ENCODE measurements around the gene PPP1R3G. TPM values are rescaled to one million over a fixed set of nuclear protein-coding genes. Genes with fewer than 3 reads are reported as not detected.

PPP1R3G gene
- total and polyA plus RNA-seq, 2 of the 13 experiments (the other 11 are each of a cell fraction or from before 2014, with no cell fraction given) = 1.2 to 1.3 TPM

- no peak for TF ChIP-seq HOXD1 (CRISPR knock-in tag; IDR thresholded peaks at IDR 0.05)
- no peak for TF ChIP-seq SIN3A (IDR thresholded peaks at IDR 0.05; ENCODE audit: borderline replicate concordance, low read depth, low read length)
- TF ChIP-seq ZNF576 (CRISPR knock-in tag; IDR thresholded peaks at IDR 0.05) = no peak
- TF ChIP-seq TAF1 (CRISPR knock-in tag; IDR thresholded peaks at IDR 0.05) = no peak
- TF ChIP-seq FOXO1 (CRISPR knock-in tag; IDR thresholded peaks at IDR 0.05) = no peak
- TF ChIP-seq ZMAT5 (CRISPR knock-in tag; IDR thresholded peaks at IDR 0.05; ENCODE audit: borderline replicate concordance, low read depth) = no peak
- no peak for TF ChIP-seq CHD4 (IDR thresholded peaks at IDR 0.05; ENCODE audit: borderline replicate concordance, low read length)
- no peak for TF ChIP-seq HMGA1 (CRISPR knock-in tag; conservative IDR thresholded peaks at IDR 0.05)
- no peak for TF ChIP-seq MLLT10 (CRISPR knock-in tag; IDR thresholded peaks at IDR 0.05)
- TF ChIP-seq ZNF816 (CRISPR knock-in tag; IDR thresholded peaks at IDR 0.05; ENCODE audit: borderline replicate concordance) = no peak; the same call in 1 of the 2 replicates
- no peak for TF ChIP-seq TFDP1 (CRISPR knock-in tag; IDR thresholded peaks at IDR 0.05; ENCODE audit: borderline replicate concordance)
- no peak for TF ChIP-seq ZNF432 (CRISPR knock-in tag; IDR thresholded peaks at IDR 0.05; ENCODE audit: borderline replicate concordance)
- no peak for TF ChIP-seq KAT7 (CRISPR knock-in tag; IDR thresholded peaks at IDR 0.05; ENCODE audit: borderline replicate concordance)
- TF ChIP-seq SALL1 (CRISPR knock-in tag; IDR thresholded peaks at IDR 0.05) = peak; percentile 36; the same call in 1 of the 2 replicates
- TF ChIP-seq IRF9 (CRISPR knock-in tag; IDR thresholded peaks at IDR 0.05; ENCODE audit: borderline replicate concordance) = no peak
- TF ChIP-seq SPEN (CRISPR knock-in tag; IDR thresholded peaks at IDR 0.05; ENCODE audit: low read depth) = no peak
- no peak for TF ChIP-seq TSC22D2 (CRISPR knock-in tag; IDR thresholded peaks at IDR 0.05; ENCODE audit: borderline replicate concordance)
- no peak for TF ChIP-seq ZNF513 (CRISPR knock-in tag; conservative IDR thresholded peaks at IDR 0.05)
- TF ChIP-seq POLR2AphosphoS5 (IDR thresholded peaks at IDR 0.05; ENCODE audit: low read depth, low read length) = peak; percentile 34; the same call in 1 of the 2 replicates
- TF ChIP-seq ZNF773 (CRISPR knock-in tag; IDR thresholded peaks at IDR 0.05; ENCODE audit: borderline replicate concordance) = no peak
- no peak for TF ChIP-seq YEATS2 (CRISPR knock-in tag; IDR thresholded peaks at IDR 0.05; ENCODE audit: borderline replicate concordance)
- no peak for TF ChIP-seq YY1 (IDR thresholded peaks at IDR 0.05; ENCODE audit: insufficient read depth, insufficient replicate concordance, low read depth, low read length)
- TF ChIP-seq ZBTB1 (CRISPR knock-in tag; IDR thresholded peaks at IDR 0.05; ENCODE audit: borderline replicate concordance) = no peak
- no peak for TF ChIP-seq PLRG1 (conservative IDR thresholded peaks at IDR 0.05)
Measured at GRCh38 chr6:5119090-5119951, 34.2 kb downstream of the PPP1R3G start (continued).
